OCI-LY7 (cell line): ENCODE results near the gene CPSF6. TPM values are rescaled to one million over a fixed set of nuclear protein-coding genes. Genes with fewer than 3 reads are reported as not detected.
"Not testable (repeated sequence)": the region's sequence is repeated elsewhere in the genome, so short reads cannot be mapped to it uniquely, and the experiment has no call there.

Source experiments
- BruUV-seq: library from RNA; stranded (reverse); fragments of 400-500 nt; replicated peaks from 2 replicates; lab custom pipeline; 2021; lab: Mats Ljungman, UMichigan
- CTCF ChIA-PET: fragments of 300-600 bp; sonication (Branson Sonifier 250); formaldehyde crosslinking; loops from one replicate; lab custom pipeline; 2022; ENCODE audit warnings: antibody characterized with exemption; ENCODE audit not compliant: unreplicated experiment; lab: Charles Lee
- POLR2A ChIA-PET: fragments of 300-600 bp; sonication (Branson Sonifier 250); formaldehyde crosslinking; loops from one replicate; lab custom pipeline; 2022; ENCODE audit warnings: antibody characterized with exemption; lab: Charles Lee
- DNase-seq: peaks from one replicate; pipeline ENCODE4 v3.0.0-alpha.2; 2015; ENCODE audit warnings: low spot score
- H2AFZ ChIP-seq: fragments of 200-600 bp; sonication (generic), shearing (Covaris generic); 2 replicates; pipeline ENCODE4 v1.6.1; 2014; ENCODE audit warnings: mild to moderate bottlenecking, antibody characterized with exemption, low read length, moderate library complexity
- H3K27ac ChIP-seq: fragments of 200-600 bp; sonication (generic); 2 replicates; pipeline ENCODE4 v1.5.1; 2014; ENCODE audit warnings: mixed run types, low read depth, mild to moderate bottlenecking, moderate library complexity, low read length, inconsistent platforms; ENCODE audit not compliant: poor library complexity, severe bottlenecking
- H3K36me3 ChIP-seq: fragments of 200-600 bp; sonication (generic); 2 replicates; pipeline ENCODE4 v1.6.1; 2014; ENCODE audit warnings: mild to moderate bottlenecking, antibody characterized with exemption, low read length, moderate library complexity, mixed read lengths; ENCODE audit not compliant: insufficient read depth
- H3K4me1 ChIP-seq: fragments of 200-600 bp; sonication (generic); 2 replicates; pipeline ENCODE4 v1.5.1; 2014; ENCODE audit warnings: mild to moderate bottlenecking, low read length; ENCODE audit not compliant: insufficient read depth, poor library complexity, severe bottlenecking
- H3K4me2 ChIP-seq: fragments of 200-600 bp; sonication (generic); 2 replicates; pipeline ENCODE4 v1.6.1; 2014; ENCODE audit warnings: mild to moderate bottlenecking, low read length
- H3K4me3 ChIP-seq: fragments of 200-600 bp; sonication (generic); 2 replicates; pipeline ENCODE4 v1.5.1; 2014; ENCODE audit warnings: mild to moderate bottlenecking, low read depth, low read length; ENCODE audit not compliant: poor library complexity, severe bottlenecking
- H3K79me2 ChIP-seq: fragments of 200-600 bp; sonication (generic); 2 replicates; pipeline ENCODE4 v1.6.1; 2016; ENCODE audit warnings: low read depth, mild to moderate bottlenecking, low read length, moderate library complexity, mixed read lengths; ENCODE audit not compliant: insufficient read depth
- H3K9me2 ChIP-seq: fragments of 200-600 bp; sonication (generic); 2 replicates; pipeline ENCODE4 v1.6.1; 2016; ENCODE audit warnings: mild to moderate bottlenecking, low read length, mixed read lengths; ENCODE audit not compliant: insufficient read depth
- H3K9me3 ChIP-seq: fragments of 200-600 bp; sonication (generic); 2 replicates; pipeline ENCODE4 v1.6.1; 2014; ENCODE audit warnings: mild to moderate bottlenecking, mixed run types, low read length, mixed read lengths
- H4K20me1 ChIP-seq: fragments of 200-600 bp; sonication (generic); 2 replicates; pipeline ENCODE4 v1.6.1; 2014; ENCODE audit warnings: mild to moderate bottlenecking, antibody characterized with exemption, low read length, moderate library complexity, mixed read lengths; ENCODE audit not compliant: insufficient read depth
- EZH2phosphoT487 ChIP-seq: fragments of 200-600 bp; sonication (generic); IDR thresholded peaks from 2 replicates; pipeline ENCODE4 v1.6.1; 2018; ENCODE audit warnings: low read depth, borderline replicate concordance, mild to moderate bottlenecking, mixed run types, antibody characterized with exemption, low read length, moderate library complexity, mixed read lengths
- intact Hi-C: fragments of 100-400 bp; cut with micrococcal nuclease; formaldehyde crosslinking; loops from one replicate; pipeline ENCODE4 v1.10.0; 2022; ENCODE audit not compliant: unreplicated experiment
- total RNA-seq, 2 experiments: library from RNA; depleted of rRNA in 1 of 2; stranded (reverse); fragments of >200 nt in 1 of 2; shearing (Covaris generic) in 1 of 2; gene quantifications; 2 replicates each; pipeline ENCODE4 v1.2.3, GENCODE V29; 2014 to 2022
- TF ChIP-seq, protein P1 (sequence below): fragments of 200-600 bp; sonication (generic); conservative IDR thresholded peaks from 2 replicates; pipeline ENCODE4 v1.5.1; 2014; ENCODE audit warnings: mild to moderate bottlenecking, antibody characterized with exemption, low read length, moderate library complexity, mixed read lengths

Gene CPSF6
- total RNA-seq, 2 experiments from 2014 or later: 90.4 to 163 TPM

- no peak overlapping the region for H2AFZ ChIP-seq
- POLR2A ChIA-PET: interaction anchor here (0.7 kb wide), 1 partner anchor 349 kb away, joined by 3 read pairs; no protein-coding TSS in a partner anchor
- CTCF ChIA-PET: no interaction called here
- no peak overlapping the region for H3K27ac ChIP-seq
- intact Hi-C loops: no loop called here
- H3K4me2 ChIP-seq: no peak overlapping the region
- no TSS peak for BruUV-seq
- no peak overlapping the region for H3K4me3 ChIP-seq
- H3K79me2 ChIP-seq: peaks cover 9% of the 10 kb centered on the region; the same call in 1 of the 2 replicates
- no peaks in the 10 kb centered on the region for H3K9me3 ChIP-seq
- TF ChIP-seq EZH2phosphoT487: no peak
- TF ChIP-seq, protein P1, sequence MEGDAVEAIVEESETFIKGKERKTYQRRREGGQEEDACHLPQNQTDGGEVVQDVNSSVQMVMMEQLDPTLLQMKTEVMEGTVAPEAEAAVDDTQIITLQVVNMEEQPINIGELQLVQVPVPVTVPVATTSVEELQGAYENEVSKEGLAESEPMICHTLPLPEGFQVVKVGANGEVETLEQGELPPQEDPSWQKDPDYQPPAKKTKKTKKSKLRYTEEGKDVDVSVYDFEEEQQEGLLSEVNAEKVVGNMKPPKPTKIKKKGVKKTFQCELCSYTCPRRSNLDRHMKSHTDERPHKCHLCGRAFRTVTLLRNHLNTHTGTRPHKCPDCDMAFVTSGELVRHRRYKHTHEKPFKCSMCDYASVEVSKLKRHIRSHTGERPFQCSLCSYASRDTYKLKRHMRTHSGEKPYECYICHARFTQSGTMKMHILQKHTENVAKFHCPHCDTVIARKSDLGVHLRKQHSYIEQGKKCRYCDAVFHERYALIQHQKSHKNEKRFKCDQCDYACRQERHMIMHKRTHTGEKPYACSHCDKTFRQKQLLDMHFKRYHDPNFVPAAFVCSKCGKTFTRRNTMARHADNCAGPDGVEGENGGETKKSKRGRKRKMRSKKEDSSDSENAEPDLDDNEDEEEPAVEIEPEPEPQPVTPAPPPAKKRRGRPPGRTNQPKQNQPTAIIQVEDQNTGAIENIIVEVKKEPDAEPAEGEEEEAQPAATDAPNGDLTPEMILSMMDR: no peak
- H3K4me1 ChIP-seq: no peaks in the 10 kb centered on the region
- H3K9me2 ChIP-seq: no peaks in the 10 kb centered on the region
- no peaks in the 10 kb centered on the region for H4K20me1 ChIP-seq
- no peak for DNase-seq
- H3K36me3 ChIP-seq: peaks cover 100% of the 10 kb centered on the region
Measured at GRCh38 chr12:69262264-69262974, 23.1 kb downstream of the CPSF6 start.

- Histone ChIP-seq H3K36me3 (peaks cover 99% of the 10 kb centered on the region), H4K20me1 (no peaks in the 10 kb centered on the region; the same call in 1 of the 2 replicates), H3K4me1 (no peaks in the 10 kb centered on the region), H2AFZ (no peak overlapping the region), H3K9me2 (no peaks in the 10 kb centered on the region), H3K4me2 (no peak overlapping the region), H3K9me3 (no peaks in the 10 kb centered on the region), H3K4me3 (no peak overlapping the region), H3K27ac (no peak overlapping the region), H3K79me2 (peaks cover 5% of the 10 kb centered on the region; the same call in 1 of the 2 replicates)
- CTCF ChIA-PET: no interaction called here
- no TSS peak for BruUV-seq
- intact Hi-C loops: no loop called here
- TF ChIP-seq EZH2phosphoT487: no peak
- TF ChIP-seq, protein P1: no peak
- POLR2A ChIA-PET: interaction anchor here (0.6 to 1.8 kb wide), 6 partner anchors 11 to 384 kb away, joined by 3 to 10 read pairs (median 4); no protein-coding TSS in a partner anchor
- no peak for DNase-seq
Measured at GRCh38 chr12:69265205-69265604, 25.8 kb downstream of the CPSF6 start.

GRCh38 chr12:69265633-69266032, 26.3 kb downstream of the CPSF6 start:
- intact Hi-C loops, H3K27ac ChIP-seq, H3K79me2 ChIP-seq, H3K4me3 ChIP-seq, H4K20me1 ChIP-seq, CTCF ChIA-PET, BruUV-seq, H3K9me2 ChIP-seq, H3K9me3 ChIP-seq, H2AFZ ChIP-seq, H3K4me1 ChIP-seq, DNase-seq, H3K4me2 ChIP-seq: not testable (repeated sequence)
- POLR2A ChIA-PET: interaction anchor here (0.9 to 1.8 kb wide), 5 partner anchors 8 to 72 kb away, joined by 3 to 8 read pairs (median 3); no protein-coding TSS in a partner anchor
- H3K36me3 ChIP-seq: peaks cover 99% of the 10 kb centered on the region
